KMS-11 (cell line): ENCODE measurements around the gene MAGI2.

Experiments used
- H2AFZ ChIP-seq: fragments of 200-600 bp; sonication (generic); 2 replicates; pipeline ENCODE4 v1.6.1; 2016; ENCODE audit warnings: antibody characterized with exemption, mixed run types, low read depth
- H3K27ac ChIP-seq: fragments of 200-600 bp; sonication (generic); 2 replicates; pipeline ENCODE4 v1.6.1; 2016; ENCODE audit warnings: mild to moderate bottlenecking, mixed run types
- H3K27me3 ChIP-seq: fragments of 200-600 bp; sonication (generic); 2 replicates; pipeline ENCODE4 v1.6.1; 2017; ENCODE audit warnings: mild to moderate bottlenecking, low read depth, mixed run types, moderate library complexity; ENCODE audit not compliant: insufficient read depth
- H3K36me3 ChIP-seq: fragments of 200-600 bp; sonication (generic); 2 replicates; pipeline ENCODE4 v1.6.1; 2017; ENCODE audit warnings: mild to moderate bottlenecking, mixed run types; ENCODE audit not compliant: insufficient read depth
- H3K4me1 ChIP-seq: fragments of 200-600 bp; sonication (generic); 2 replicates; pipeline ENCODE4 v1.6.1; 2016; ENCODE audit warnings: mild to moderate bottlenecking, low read depth, mixed run types; ENCODE audit not compliant: poor library complexity, severe bottlenecking
- H3K4me2 ChIP-seq: fragments of 200-600 bp; sonication (generic); 2 replicates; pipeline ENCODE4 v1.7.0; 2016; ENCODE audit warnings: mild to moderate bottlenecking, mixed run types
- H3K4me3 ChIP-seq: fragments of 200-600 bp; sonication (generic); IDR thresholded peaks from 2 replicates; pipeline ENCODE4 v1.6.1; 2017; ENCODE audit warnings: low read depth, low read length, mixed read lengths; ENCODE audit not compliant: insufficient read depth
- H3K79me2 ChIP-seq: fragments of 200-600 bp; sonication (generic); 2 replicates; pipeline ENCODE4 v1.6.1; 2016; ENCODE audit warnings: low read depth, mixed run types; ENCODE audit not compliant: insufficient read depth
- H3K9ac ChIP-seq: fragments of 200-600 bp; sonication (generic); 2 replicates; pipeline ENCODE4 v1.6.1; 2016; ENCODE audit warnings: mild to moderate bottlenecking, mixed run types
- H4K20me1 ChIP-seq: fragments of 200-600 bp; sonication (generic); 2 replicates; pipeline ENCODE4 v1.6.1; 2016; ENCODE audit warnings: mild to moderate bottlenecking, mixed run types; ENCODE audit not compliant: insufficient read depth
- TF ChIP-seq, protein P1 (sequence below): fragments of 200-600 bp; sonication (generic); conservative IDR thresholded peaks from 2 replicates; pipeline ENCODE4 v1.6.1; 2017; ENCODE audit warnings: low read depth, mild to moderate bottlenecking, antibody characterized with exemption, low read length, moderate library complexity, mixed read lengths

Gene MAGI2

DNA sequence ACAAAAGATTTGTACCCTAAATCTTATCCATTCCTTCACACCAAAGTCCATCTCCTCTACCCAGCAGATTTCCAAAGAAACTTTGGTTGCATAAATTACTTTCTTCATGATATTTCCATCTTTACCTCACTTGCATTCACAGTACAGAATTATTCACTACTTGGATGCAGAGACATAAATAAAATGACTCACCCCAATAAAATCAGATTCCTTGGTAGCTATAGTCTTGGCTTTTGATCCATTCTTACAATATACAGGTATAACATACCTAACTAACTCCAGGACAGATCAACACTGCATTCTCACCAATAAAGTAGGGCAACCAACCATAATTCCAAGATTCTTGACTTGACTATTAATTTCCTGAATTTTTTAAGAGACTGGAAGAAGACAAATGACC, 815.1 kb downstream of the MAGI2 start:
- Histone ChIP-seq H3K4me1 (no peaks in the 10 kb centered on the region), H2AFZ (no peak overlapping the region), H3K9ac (no peak overlapping the region), H3K36me3 (no peaks in the 10 kb centered on the region), H3K79me2 (no peaks in the 10 kb centered on the region), H4K20me1 (no peaks in the 10 kb centered on the region), H3K4me3 (no peak overlapping the region), H3K27me3 (no peaks in the 10 kb centered on the region), H3K4me2 (no peak overlapping the region), H3K27ac (no peak overlapping the region)
- TF ChIP-seq, protein P1, sequence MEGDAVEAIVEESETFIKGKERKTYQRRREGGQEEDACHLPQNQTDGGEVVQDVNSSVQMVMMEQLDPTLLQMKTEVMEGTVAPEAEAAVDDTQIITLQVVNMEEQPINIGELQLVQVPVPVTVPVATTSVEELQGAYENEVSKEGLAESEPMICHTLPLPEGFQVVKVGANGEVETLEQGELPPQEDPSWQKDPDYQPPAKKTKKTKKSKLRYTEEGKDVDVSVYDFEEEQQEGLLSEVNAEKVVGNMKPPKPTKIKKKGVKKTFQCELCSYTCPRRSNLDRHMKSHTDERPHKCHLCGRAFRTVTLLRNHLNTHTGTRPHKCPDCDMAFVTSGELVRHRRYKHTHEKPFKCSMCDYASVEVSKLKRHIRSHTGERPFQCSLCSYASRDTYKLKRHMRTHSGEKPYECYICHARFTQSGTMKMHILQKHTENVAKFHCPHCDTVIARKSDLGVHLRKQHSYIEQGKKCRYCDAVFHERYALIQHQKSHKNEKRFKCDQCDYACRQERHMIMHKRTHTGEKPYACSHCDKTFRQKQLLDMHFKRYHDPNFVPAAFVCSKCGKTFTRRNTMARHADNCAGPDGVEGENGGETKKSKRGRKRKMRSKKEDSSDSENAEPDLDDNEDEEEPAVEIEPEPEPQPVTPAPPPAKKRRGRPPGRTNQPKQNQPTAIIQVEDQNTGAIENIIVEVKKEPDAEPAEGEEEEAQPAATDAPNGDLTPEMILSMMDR, result no peak

DNA sequence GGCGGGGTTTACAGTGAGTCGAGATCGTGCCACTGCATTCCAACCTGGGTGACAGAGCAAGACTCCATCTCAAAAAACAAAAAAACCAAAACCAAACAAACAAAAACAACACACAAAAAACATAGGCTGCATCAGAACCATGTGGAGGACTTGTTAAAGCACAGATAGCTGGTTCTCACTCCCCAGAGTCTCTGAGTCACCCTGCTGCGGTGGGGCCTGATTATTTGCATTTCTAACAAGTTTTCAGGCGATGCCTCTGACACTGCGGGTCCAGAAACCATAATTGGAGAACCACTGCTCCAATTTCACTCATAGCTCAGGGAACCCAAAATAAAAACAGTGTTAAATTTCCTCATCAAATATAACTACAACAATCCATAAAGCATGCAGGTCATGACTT, 816.7 kb downstream of the MAGI2 start:
- Histone ChIP-seq H3K4me3 (no peak overlapping the region), H3K4me1 (no peaks in the 10 kb centered on the region), H3K4me2 (no peak overlapping the region), H4K20me1 (no peaks in the 10 kb centered on the region), H3K27ac (no peak overlapping the region), H3K79me2 (no peaks in the 10 kb centered on the region), H2AFZ (no peak overlapping the region), H3K27me3 (no peaks in the 10 kb centered on the region), H3K9ac (no peak overlapping the region), H3K36me3 (no peaks in the 10 kb centered on the region)
- TF ChIP-seq, protein P1, result no peak

DNA sequence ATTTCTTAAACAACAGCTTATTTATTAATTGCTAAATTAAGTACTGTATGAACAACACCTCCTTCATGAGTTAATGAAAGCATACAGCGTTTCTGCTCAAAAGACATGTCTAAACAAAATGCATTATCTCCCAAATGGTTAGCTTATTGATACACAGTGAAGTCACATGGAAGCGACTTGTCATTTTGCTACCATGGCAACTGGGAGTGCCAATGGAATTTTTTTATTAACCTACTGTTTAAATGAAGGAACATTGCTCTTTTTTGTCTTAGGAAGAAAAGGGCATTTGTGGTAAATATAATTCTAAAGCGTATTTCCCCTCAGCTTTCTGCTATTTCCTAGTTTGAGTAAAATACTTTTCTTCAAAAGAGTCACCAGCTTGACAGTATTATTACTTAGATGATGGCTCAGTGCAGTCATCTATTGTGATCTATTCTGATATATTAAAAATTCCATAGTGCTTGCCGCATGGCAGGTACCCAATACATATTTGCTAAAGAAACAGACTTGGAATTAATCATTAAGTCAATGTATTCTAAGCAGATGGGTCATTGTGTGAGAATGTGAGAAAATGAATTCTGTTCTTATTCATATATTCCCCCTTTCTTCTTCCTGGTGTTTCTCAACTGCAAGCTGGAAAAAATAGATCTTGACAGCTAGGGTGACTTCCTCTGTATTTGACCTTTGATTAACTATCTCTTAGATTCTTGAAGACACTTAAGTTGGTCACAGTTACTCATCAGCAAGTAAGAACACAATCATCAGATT, 818.3 kb downstream of the MAGI2 start:
- H3K36me3 ChIP-seq, result no peaks in the 10 kb centered on the region
- no peak overlapping the region for H3K4me2 ChIP-seq
- no peaks in the 10 kb centered on the region for H4K20me1 ChIP-seq
- H3K79me2 ChIP-seq, result no peaks in the 10 kb centered on the region
- H2AFZ ChIP-seq, result no peak overlapping the region
- H3K27ac ChIP-seq, result no peak overlapping the region
- no peaks in the 10 kb centered on the region for H3K27me3 ChIP-seq
- TF ChIP-seq, protein P1, result no peak
- H3K9ac ChIP-seq, result no peak overlapping the region
- no peak overlapping the region for H3K4me3 ChIP-seq
- H3K4me1 ChIP-seq, result no peaks in the 10 kb centered on the region

DNA sequence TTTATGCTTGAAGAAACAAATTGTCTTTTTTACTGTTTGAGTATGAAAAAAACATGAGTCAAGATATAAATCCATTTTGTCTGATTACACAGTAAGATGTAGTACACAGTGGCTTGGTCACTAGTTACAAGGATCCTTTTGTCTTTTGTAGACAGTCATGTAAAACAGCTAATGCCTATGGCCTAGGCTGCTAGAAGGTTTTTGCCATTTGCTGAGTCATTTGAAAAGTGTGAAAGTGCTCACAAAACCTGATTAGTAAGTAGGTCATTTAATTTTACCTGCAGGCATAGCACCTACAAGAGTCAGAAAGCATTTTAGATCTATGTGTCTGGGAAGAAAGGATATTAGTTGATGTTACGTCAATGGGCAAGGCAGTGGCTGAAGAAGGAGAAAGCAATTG, 819.4 kb downstream of the MAGI2 start:
- H4K20me1 ChIP-seq, result no peaks in the 10 kb centered on the region
- TF ChIP-seq, protein P1, result no peak
- no peaks in the 10 kb centered on the region for H3K36me3 ChIP-seq
- H3K4me1 ChIP-seq, result no peaks in the 10 kb centered on the region
- H3K27ac ChIP-seq, result no peak overlapping the region
- no peaks in the 10 kb centered on the region for H3K79me2 ChIP-seq
- H3K9ac ChIP-seq, result no peak overlapping the region
- no peak overlapping the region for H2AFZ ChIP-seq
- no peak overlapping the region for H3K4me3 ChIP-seq
- H3K4me2 ChIP-seq, result no peak overlapping the region
- no peaks in the 10 kb centered on the region for H3K27me3 ChIP-seq
